Cardiac septum (tissue), 1 donor: ENCODE measurements around the gene REELD1. TPM values are rescaled to one million over a fixed set of nuclear protein-coding genes. Genes with fewer than 3 reads are reported as not detected.

Experiments used
- DNase-seq: peaks from one replicate; pipeline ENCODE4 v3.0.0-alpha.2; 2020; ENCODE audit warnings: low spot score
- intact Hi-C: fragments of 100-400 bp; cut with DNase I; formaldehyde crosslinking; loops from one replicate; pipeline ENCODE4 v1.14.0; 2022
- long read RNA-seq: library from polyadenylated mRNA; unstranded; transcript quantifications from one replicate; pipeline ENCODE4 v2.0.0, GENCODE V29; 2021
- total RNA-seq: library from RNA; stranded (reverse); fragmentation: NEBNext Ultra II Directional; extraction: Animal tissue kit (Norgen Biotek cat#: 25700); gene quantifications from one replicate; pipeline ENCODE4 v1.2.1, GENCODE V29; 2021
- donor health status: DM: no; HTN: no; CAD: no.

Gene REELD1
- 0.22 TPM for total RNA-seq
- long read RNA-seq, result 0 reads

DNA sequence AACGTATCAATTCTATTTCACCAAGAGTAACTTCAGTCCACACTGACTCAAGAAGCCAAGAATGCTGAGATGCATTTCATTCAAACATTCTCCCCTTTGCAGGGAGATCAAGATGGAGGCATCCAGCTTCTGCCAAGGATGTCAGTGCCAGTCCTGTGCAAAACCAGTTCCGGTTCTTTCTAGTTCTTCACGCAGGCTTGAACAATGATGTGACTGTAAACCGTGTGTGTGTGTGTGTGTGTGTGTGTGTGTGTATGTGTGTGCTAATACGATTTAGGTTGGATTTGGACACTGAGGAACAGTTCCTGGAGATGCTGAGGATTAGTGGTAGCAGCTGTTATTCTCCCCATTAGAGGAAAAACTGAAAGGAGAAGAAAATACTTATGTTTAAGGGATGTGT is at the start of gene REELD1:
TSS of gene REELD1 (plus strand) at position 301 of the 400 bp plus-strand sequence. CDS start 2,415 bp downstream, outside the sequence.
- no peak for DNase-seq
- intact Hi-C loops, result no loop called here

DNA sequence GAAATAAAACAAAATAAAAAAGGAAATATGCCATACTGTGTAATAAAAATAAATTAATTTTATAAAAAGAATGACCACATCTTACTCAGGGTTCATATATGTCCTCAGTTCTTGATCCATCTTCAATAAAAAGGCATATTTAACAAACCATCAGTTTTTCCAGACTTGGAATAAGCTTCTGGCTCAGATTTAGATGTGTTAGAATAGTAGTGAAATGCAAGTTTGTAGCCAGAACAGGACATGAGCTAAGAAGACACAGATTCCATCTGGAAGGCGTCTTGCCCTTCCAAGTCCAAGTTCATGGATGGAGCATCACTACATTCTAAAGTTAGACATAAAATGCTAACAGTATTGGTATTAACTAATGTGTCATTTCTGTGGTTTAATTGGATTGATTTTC is 49.1 kb upstream of the REELD1 start:
- no peak for DNase-seq
- intact Hi-C loops, result no loop called here

DNA sequence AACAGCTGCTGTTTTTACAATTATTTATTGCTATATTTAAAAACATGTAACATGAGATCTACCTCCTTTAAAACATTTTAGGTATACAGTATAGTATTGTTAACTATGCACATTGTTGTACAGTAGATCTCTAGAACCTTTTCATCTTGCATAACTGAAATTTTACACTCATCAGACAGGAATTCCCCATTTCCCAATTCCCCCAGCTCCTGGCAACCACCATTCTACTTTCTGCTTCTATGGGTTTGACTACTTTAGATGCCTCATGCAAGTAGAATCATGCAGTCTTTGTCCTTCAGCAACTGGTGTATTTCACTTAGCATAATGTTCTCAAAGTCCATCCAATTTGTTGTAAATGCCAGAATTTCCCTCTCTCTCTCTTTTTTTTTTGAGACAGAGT is 48.5 kb upstream of the REELD1 start:
- intact Hi-C loops, result no loop called here
- no peak for DNase-seq

- intact Hi-C loops, result no loop called here
- DNase-seq, result no peak
These were observed 44.2 kb upstream of the REELD1 start for GRCh38 chr4:146170149-146170548.

DNA sequence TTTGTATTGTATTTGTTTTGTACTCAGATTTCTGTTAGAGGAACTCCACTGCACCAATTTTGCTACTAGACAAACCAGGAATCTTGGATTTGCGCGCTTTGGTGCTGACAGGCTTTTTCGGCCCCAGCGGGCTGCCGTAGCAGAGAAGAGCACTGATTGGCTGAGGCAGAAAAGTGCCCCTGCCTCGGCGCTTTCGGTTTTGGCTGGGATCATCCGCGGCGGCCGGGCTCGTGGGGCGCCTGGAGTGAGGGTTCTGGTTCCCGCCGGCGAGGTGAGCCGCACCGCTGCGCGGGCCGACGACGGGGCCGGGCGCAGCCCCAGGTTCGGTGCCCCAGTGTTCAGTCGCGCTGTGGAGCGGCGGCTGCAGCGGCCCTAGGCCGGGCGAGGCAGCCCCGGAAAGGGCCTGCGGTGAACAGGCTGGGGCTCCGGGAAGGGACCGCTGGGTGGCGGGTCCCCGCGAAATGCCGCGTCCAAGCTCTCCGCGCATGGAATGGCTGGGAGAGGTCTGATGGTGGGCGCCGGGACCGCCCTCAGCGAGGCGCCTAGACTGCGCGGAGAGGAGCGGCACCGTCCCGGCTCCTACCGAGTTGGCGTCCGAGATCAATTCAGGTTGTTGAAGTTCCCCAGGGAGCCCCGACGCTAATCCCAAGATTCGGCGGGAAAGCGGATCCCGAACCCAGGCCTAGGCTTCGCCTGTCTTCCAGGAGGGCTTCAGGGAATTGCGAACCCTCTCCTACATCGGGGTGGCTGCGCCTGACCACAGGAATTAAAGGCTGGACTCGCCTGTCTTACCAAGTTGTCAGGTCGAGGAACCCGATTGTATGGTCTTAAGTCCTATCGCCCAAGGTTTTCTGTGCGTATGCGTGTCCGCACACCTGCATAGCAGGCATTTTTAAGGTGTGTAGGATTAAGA is 38.5 kb upstream of the REELD1 start, which contains the start of gene LSM6:
TSS of gene LSM6 (plus strand) at position 178 of the 913 bp plus-strand sequence. CDS start 7,204 bp downstream, outside the sequence.
- intact Hi-C loops, result no loop called here
- peak; percentile 96 for DNase-seq

DNA sequence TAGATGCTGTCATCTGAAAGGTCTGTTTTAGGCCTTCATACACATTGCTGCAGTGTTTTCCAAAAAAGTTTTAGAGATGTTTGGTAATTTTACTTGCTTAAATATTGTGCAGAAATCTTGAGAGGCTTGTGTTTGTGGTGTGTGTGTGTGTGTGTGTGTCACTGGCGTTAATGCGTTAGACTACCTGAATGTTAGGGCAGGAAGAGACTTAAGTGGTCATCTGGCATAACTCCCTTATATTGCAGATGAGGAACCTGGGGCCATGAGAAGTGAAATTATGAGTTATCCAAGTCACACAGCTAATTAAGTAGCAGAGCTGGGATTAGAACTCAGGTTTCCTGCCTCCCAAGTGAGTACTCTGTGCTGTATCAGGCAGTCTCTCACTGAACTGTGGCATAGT is 37.4 kb upstream of the REELD1 start:
- intact Hi-C loops, result no loop called here
- no peak for DNase-seq

DNA sequence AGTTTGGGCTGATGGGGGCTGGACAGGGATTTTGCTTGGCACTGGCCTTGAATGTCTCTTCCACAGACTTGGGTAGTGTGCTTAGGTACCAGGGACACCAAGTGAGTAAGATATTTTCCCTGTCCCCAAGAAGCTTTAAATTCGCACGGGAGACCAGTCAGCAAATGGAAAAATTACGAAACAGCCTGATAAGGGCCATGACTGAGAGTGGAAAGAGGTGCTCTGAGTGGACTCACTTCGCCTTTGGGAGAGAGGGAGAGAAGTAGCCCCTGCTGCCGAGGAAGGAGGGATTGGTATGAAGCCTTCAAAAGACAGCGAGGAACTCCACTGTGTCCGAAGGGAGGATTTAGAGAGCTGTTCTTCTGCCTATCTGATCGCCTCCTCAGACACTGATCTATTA is 36.2 kb upstream of the REELD1 start:
- DNase-seq, result no peak
- intact Hi-C loops, result no loop called here

GRCh38 chr4:146179784-146180370 is 34.5 kb upstream of the REELD1 start:
- intact Hi-C loops, result no loop called here
- no peak for DNase-seq

GRCh38 chr4:146182443-146182842 is 31.9 kb upstream of the REELD1 start:
- intact Hi-C loops, result no loop called here
- DNase-seq, result no peak

- DNase-seq, result no peak
- intact Hi-C loops, result no loop called here
These were observed 31.1 kb upstream of the REELD1 start for GRCh38 chr4:146183209-146183608.

GRCh38 chr4:146186041-146186440 is 28.3 kb upstream of the REELD1 start:
- no peak for DNase-seq
- intact Hi-C loops, result no loop called here

DNA sequence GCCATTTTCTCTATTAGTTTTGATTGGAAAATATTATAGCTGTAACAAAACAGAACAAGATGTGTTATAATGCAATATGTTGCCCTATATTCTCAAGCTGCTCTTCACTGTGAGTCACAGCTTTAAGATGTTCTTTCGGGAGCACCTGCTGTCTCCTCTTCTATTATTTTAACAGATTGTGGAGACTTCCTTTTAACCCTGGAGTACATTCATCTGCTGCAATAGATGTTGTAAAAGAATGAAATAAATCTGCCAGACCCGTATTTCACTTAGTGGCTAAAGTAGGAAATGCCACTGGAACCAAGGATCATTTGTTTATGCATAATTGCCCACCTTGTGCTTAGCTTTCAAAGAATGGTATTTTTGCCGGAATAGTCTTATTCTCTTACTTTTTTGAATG is 27.7 kb upstream of the REELD1 start:
- DNase-seq, result no peak
- intact Hi-C loops, result no loop called here

DNA sequence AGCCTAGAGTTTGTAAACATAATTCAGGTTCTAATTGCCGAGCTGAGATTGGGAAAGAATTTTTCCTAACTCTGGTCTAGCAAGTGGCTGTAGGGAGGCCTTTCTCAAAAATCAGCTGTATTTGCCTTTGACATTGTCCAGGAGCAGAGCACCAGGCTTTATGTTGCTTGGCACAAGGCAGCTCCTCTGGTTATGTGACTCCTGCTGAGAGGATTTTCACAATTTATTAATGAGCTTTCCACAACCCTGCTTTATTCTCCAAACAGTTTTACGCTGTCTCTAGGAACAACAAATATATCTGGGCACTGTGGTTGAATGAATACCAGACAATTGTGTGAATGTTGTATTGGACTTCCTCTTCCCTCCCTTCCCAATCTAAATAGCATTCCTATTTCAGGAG is 23.9 kb upstream of the REELD1 start:
- DNase-seq, result no peak
- intact Hi-C loops, result no loop called here

DNA sequence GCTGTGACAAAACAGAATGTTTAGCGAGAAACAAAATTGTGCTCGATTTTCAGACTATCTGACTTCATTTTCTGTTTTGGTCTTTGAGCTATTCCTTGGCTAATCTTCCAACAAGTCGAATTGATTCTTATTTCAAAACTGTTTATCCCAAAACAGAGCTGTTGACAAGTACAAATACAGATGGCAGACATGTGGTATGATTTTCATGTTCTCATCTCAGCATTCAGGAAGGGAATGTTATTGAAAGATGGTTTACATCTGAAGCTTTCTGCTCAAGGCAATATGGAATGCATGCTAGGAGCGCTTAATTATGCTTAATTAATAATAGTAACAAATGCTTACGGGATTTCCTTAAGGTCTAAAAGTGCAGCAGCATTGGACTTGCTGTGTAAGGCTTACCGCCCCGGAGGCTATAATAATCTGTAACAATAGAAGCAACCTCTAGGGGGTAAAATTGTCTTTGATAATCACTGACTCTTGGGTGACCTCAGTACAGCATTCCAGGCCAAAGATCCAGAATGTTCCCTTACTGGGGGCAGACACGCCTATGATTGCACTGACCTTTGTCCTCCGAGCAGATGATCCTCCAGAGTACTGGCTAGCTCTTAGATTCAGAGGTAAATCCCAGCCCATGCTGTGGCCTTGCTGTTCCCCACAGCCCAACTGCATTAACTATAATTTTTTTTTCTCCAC is 22.4 kb upstream of the REELD1 start:
- intact Hi-C loops, result no loop called here
- no peak for DNase-seq

DNA sequence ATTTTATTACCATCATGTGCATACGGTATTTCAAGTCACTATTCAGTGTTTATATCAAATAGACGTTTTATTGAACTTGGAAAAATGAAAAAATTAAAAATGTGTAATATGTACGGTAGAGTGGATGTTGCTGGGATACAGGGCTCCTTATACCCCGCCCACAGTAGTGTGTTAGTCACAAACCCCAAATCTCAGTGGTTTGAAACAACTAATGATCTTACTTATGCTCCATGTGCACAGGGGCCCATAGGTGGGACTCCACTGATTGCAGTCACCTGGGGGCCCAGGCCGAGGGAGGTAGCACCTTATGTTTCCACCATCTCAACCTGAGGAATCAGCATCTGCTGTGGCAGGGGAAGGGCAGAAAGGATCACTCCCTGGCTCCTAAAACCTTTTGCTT is 20.7 kb upstream of the REELD1 start:
- DNase-seq, result no peak
- intact Hi-C loops, result no loop called here

GRCh38 chr4:146194212-146194611 is 20.1 kb upstream of the REELD1 start:
- no peak for DNase-seq
- intact Hi-C loops, result no loop called here

DNA sequence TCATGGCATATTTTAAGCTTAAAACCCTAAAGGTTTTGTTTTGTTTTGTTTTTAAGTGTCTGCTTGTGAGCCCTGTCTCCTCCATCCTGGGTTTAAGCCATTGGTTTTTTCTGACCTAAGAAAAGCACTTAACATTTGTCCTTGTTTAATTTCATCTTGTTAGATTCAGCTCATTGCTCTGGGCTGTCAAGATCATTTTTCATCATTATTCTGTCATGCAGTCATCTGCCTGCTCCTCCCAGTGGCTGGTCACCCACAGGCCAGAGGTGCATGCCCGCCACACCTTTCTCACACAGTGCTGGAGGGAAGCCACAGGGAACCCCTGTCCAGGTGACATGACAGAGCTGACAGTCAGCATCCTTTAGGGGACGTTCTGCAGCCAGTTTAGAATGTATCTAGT is 11.7 kb upstream of the REELD1 start:
- DNase-seq, result no peak
- intact Hi-C loops, result no loop called here

GRCh38 chr4:146207410-146207809 is 6.9 kb upstream of the REELD1 start:
- intact Hi-C loops, result no loop called here
- DNase-seq, result no peak

DNA sequence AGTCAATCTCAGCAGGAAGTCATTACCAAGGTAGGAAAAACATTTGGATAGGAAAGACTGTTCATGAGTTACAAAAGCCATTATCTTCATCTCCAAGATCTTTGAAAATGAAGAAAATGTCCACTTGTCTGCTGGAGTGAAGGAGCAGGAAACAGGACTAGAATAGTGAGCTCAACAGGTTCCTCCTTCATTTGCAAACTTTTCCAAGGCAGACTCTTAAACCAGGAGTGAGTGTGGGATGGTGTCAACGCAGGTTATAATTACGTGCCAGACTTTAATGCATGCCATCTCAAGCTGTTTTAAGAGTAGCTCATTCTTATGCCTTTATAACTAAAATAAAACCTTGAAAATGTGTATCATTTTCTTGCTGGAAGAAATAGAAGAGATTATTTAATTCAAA is 3.4 kb upstream of the REELD1 start:
- DNase-seq, result no peak
- intact Hi-C loops, result no loop called here

GRCh38 chr4:146211440-146211839 is 2.9 kb upstream of the REELD1 start:
- DNase-seq, result no peak
- intact Hi-C loops, result no loop called here

- intact Hi-C loops, result no loop called here
These were observed 1.6 kb upstream of the REELD1 start for GRCh38 chr4:146212781-146213180.

More at GRCh38 chr4:146212781-146213180, 1.6 kb upstream of the REELD1 start:
- DNase-seq, result no peak
